RPMI8226 (cell line): ENCODE measurements around the gene RNLS.
"Not testable (repeated sequence)": the region's sequence is repeated elsewhere in the genome, so short reads cannot be mapped to it uniquely, and the experiment has no call there.

ENCODE experiments used
- DNase-seq: peaks from one replicate; pipeline ENCODE4 v3.0.0-alpha.2; 2015

The RNLS gene

GRCh38 chr10:88286030-88286429, 297.1 kb downstream of the RNLS start:
- no peak for DNase-seq

GRCh38 chr10:88281592-88282347, 301.3 kb downstream of the RNLS start:
- DNase-seq: no peak

GRCh38 chr10:88280518-88280917, 302.6 kb downstream of the RNLS start:
- DNase-seq: no peak

- DNase-seq: no peak
These were observed 304.2 kb downstream of the RNLS start for GRCh38 chr10:88278912-88279311.

GRCh38 chr10:88276945-88277344, 306.2 kb downstream of the RNLS start:
- DNase-seq: not testable (repeated sequence)

GRCh38 chr10:88274286-88274685, 308.8 kb downstream of the RNLS start:
- no peak for DNase-seq

GRCh38 chr10:88273567-88273966, 309.6 kb downstream of the RNLS start:
- no peak for DNase-seq

GRCh38 chr10:88271761-88272543, 311.2 kb downstream of the RNLS start:
- DNase-seq: peak; percentile 25

- DNase-seq: peak; percentile 86
These were observed 312.0 kb downstream of the RNLS start for GRCh38 chr10:88270871-88271713.

GRCh38 chr10:88270061-88270808, 312.9 kb downstream of the RNLS start:
- DNase-seq: no peak

- DNase-seq: no peak
These were observed 320.4 kb downstream of the RNLS start for GRCh38 chr10:88262591-88263234.

GRCh38 chr10:88261152-88261551, 322.0 kb downstream of the RNLS start:
- DNase-seq: no peak

GRCh38 chr10:88260329-88261051, 322.6 kb downstream of the RNLS start:
- no peak for DNase-seq

- no peak for DNase-seq
These were observed 323.7 kb downstream of the RNLS start for GRCh38 chr10:88259381-88259780.

- no peak for DNase-seq
These were observed 326.2 kb downstream of the RNLS start for GRCh38 chr10:88256886-88257285.

- no peak for DNase-seq
These were observed 327.0 kb downstream of the RNLS start for GRCh38 chr10:88256013-88256680.

- DNase-seq: no peak
These were observed 329.0 kb downstream of the RNLS start for GRCh38 chr10:88254091-88254490.

GRCh38 chr10:88253622-88254021, 329.5 kb downstream of the RNLS start:
- no peak for DNase-seq

- no peak for DNase-seq
These were observed 330.0 kb downstream of the RNLS start for GRCh38 chr10:88253128-88253527.

GRCh38 chr10:88249450-88249849, 333.7 kb downstream of the RNLS start:
- DNase-seq: no peak

GRCh38 chr10:88246675-88247074, 336.4 kb downstream of the RNLS start:
- DNase-seq: no peak
